Type B pancreatic cell (in vitro differentiated cells): ENCODE measurements around the gene FGFR2. TPM values are rescaled to one million over a fixed set of nuclear protein-coding genes. Genes with fewer than 3 reads are reported as not detected.

Experiments
- DNase-seq: peaks from one replicate; pipeline ENCODE4 v3.0.0; 2021; ENCODE audit warnings: mixed read lengths; ENCODE audit not compliant: unreplicated experiment; ENCODE audit errors: extremely low spot score
- H3K27ac Mint-ChIP-seq: 2 replicates; pipeline ENCODE4 v1.8.0; 2021; ENCODE audit warnings: mild to moderate bottlenecking, mixed read lengths
- H3K27me3 Mint-ChIP-seq: 2 replicates; pipeline ENCODE4 v1.8.0; 2021; ENCODE audit warnings: mixed read lengths
- H3K36me3 Mint-ChIP-seq: 2 replicates; pipeline ENCODE4 v1.8.0; 2021; ENCODE audit warnings: mixed read lengths
- H3K4me1 Mint-ChIP-seq: one replicate; pipeline ENCODE4 v1.8.0; 2021; ENCODE audit warnings: mixed read lengths; ENCODE audit not compliant: unreplicated experiment
- H3K4me3 Mint-ChIP-seq: 2 replicates; pipeline ENCODE4 v1.8.0; 2021; ENCODE audit warnings: mild to moderate bottlenecking, mixed read lengths
- H3K9me3 Mint-ChIP-seq: 2 replicates; pipeline ENCODE4 v1.8.0; 2021; ENCODE audit warnings: mixed read lengths
- total RNA-seq: library from RNA; stranded (reverse); gene quantifications from 2 replicates; pipeline ENCODE4 v1.2.1, GENCODE V29; 2021; ENCODE audit warnings: low replicate concordance
- TF ChIP-seq, protein P1 (sequence below): fragments of 200-600 bp; sonication (generic); conservative IDR thresholded peaks from 2 replicates; pipeline ENCODE4 v1.5.0; 2021; ENCODE audit warnings: antibody characterized with exemption, mild to moderate bottlenecking

FGFR2 gene
- total RNA-seq, 1 donor from 2014 or later = 173 TPM

- no peaks in the 10 kb centered on the region for H3K36me3 Mint-ChIP-seq
- peaks cover 42% of the 10 kb centered on the region for H3K4me1 Mint-ChIP-seq
- no peak overlapping the region for H3K4me3 Mint-ChIP-seq
- TF ChIP-seq, protein P1, sequence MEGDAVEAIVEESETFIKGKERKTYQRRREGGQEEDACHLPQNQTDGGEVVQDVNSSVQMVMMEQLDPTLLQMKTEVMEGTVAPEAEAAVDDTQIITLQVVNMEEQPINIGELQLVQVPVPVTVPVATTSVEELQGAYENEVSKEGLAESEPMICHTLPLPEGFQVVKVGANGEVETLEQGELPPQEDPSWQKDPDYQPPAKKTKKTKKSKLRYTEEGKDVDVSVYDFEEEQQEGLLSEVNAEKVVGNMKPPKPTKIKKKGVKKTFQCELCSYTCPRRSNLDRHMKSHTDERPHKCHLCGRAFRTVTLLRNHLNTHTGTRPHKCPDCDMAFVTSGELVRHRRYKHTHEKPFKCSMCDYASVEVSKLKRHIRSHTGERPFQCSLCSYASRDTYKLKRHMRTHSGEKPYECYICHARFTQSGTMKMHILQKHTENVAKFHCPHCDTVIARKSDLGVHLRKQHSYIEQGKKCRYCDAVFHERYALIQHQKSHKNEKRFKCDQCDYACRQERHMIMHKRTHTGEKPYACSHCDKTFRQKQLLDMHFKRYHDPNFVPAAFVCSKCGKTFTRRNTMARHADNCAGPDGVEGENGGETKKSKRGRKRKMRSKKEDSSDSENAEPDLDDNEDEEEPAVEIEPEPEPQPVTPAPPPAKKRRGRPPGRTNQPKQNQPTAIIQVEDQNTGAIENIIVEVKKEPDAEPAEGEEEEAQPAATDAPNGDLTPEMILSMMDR = no peak
- peak overlapping the region; percentile 16 for H3K27ac Mint-ChIP-seq
- no peaks in the 10 kb centered on the region for H3K27me3 Mint-ChIP-seq
- no peak for DNase-seq
- H3K9me3 Mint-ChIP-seq = peaks cover 8% of the 10 kb centered on the region
Measured at GRCh38 chr10:121455377-121455776, 142.9 kb downstream of the FGFR2 start.

GRCh38 chr10:121454781-121455180 lies 143.5 kb downstream of the FGFR2 start:
- H3K27me3 Mint-ChIP-seq = no peaks in the 10 kb centered on the region
- DNase-seq = no peak
- H3K36me3 Mint-ChIP-seq = no peaks in the 10 kb centered on the region
- peaks cover 8% of the 10 kb centered on the region for H3K9me3 Mint-ChIP-seq
- H3K4me3 Mint-ChIP-seq = no peak overlapping the region
- TF ChIP-seq, protein P1 = no peak
- peaks cover 41% of the 10 kb centered on the region for H3K4me1 Mint-ChIP-seq
- no peak overlapping the region for H3K27ac Mint-ChIP-seq

DNA sequence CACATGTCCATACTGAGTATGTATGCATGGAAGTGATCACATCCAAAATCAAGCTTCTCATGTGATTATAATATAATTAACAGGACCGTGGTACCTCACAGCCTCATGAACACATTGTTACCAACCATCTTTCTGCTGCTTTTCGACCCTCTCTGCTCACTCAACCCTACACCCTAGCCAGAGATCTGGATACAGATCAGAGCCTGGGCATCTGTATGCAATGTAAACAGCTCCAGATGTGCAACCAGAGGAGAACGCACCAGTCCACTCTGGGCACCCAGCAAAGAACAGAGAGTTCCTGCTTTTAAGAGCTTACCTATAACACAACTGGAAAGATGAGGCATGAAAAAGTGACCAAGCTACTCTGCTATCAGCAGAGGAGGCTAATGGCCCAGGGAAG lies 145.1 kb downstream of the FGFR2 start:
- TF ChIP-seq, protein P1 = no peak
- H3K4me1 Mint-ChIP-seq = peaks cover 46% of the 10 kb centered on the region
- peaks cover 8% of the 10 kb centered on the region for H3K9me3 Mint-ChIP-seq
- DNase-seq = no peak
- no peak overlapping the region for H3K27ac Mint-ChIP-seq
- H3K27me3 Mint-ChIP-seq = no peaks in the 10 kb centered on the region
- H3K4me3 Mint-ChIP-seq = no peak overlapping the region
- no peaks in the 10 kb centered on the region for H3K36me3 Mint-ChIP-seq

DNA sequence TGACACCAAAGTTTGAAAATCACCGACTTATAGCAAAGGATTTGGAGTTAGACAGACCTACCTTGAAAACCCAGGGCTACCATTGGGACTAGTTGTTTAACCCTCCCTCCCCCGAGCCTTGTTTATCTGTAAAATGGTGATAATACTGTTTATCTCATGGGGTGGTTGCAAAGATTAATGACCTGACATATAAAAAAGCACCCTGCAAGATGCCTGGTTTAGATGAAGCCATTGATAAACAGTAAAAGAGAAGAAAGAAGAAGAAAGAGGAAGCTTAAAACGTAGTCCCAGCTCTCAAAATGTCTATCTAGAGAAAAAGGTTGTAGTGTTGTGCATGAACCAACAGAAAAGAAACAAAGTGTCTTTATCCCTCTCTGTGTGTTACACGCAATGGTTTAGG lies 145.7 kb downstream of the FGFR2 start:
- no peak for DNase-seq
- TF ChIP-seq, protein P1 = no peak
- no peaks in the 10 kb centered on the region for H3K36me3 Mint-ChIP-seq

GRCh38 chr10:121450247-121450646 lies 148.0 kb downstream of the FGFR2 start:
- Mint-ChIP-seq H3K27ac (no peak overlapping the region), H3K9me3 (no peaks in the 10 kb centered on the region), H3K4me1 (peaks cover 41% of the 10 kb centered on the region), H3K36me3 (no peaks in the 10 kb centered on the region), H3K27me3 (no peaks in the 10 kb centered on the region), H3K4me3 (no peak overlapping the region)
- no peak for DNase-seq
- TF ChIP-seq, protein P1 = no peak

More for the DNA sequence above, 145.7 kb downstream of the FGFR2 start:
- Mint-ChIP-seq H3K27ac (no peak overlapping the region), H3K9me3 (peaks cover 8% of the 10 kb centered on the region), H3K27me3 (no peaks in the 10 kb centered on the region), H3K4me1 (peaks cover 47% of the 10 kb centered on the region), H3K4me3 (no peak overlapping the region)

DNA sequence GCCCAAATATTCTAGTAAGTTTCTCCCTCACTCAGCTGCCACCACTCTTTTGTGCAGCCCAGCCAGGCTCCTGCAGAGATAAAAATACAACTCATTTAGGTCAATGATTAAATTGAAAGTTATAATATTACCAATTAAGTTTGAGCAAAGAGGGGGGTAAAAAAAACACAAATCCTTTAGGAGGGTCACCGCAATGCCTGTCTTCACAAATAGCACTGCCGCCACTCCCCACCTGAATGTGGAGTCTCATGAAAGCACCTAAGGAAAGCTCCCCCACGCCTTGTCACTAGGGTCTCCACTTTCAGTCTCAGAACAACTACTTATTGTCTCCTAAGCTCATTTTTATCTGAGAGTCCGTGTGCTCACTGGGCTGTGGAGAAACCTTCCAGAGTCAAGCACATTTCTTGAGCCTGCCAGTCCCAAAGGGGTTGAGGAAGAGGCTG lies 148.7 kb downstream of the FGFR2 start:
- Mint-ChIP-seq H3K4me1 (peaks cover 44% of the 10 kb centered on the region), H3K27ac (peak overlapping the region; percentile 10), H3K4me3 (peak overlapping the region; percentile 15)

More for the DNA sequence above, 148.7 kb downstream of the FGFR2 start:
- H3K9me3 Mint-ChIP-seq = no peaks in the 10 kb centered on the region
- H3K36me3 Mint-ChIP-seq = no peaks in the 10 kb centered on the region
- TF ChIP-seq, protein P1 = no peak
- peaks cover 3% of the 10 kb centered on the region for H3K27me3 Mint-ChIP-seq
- no peak for DNase-seq
